DND-41 (cell line): ENCODE measurements around the gene MEPCE.

Experiments
- ATAC-seq: fragments of 200-7000 bp; cut with Tn5 transposase; 3 replicates; pipeline ENCODE4 v1.9.1; 2021; ENCODE audit warnings: low read depth; ENCODE audit not compliant: insufficient read depth
- DNase-seq: peaks from one replicate; pipeline ENCODE4 v3.0.0-alpha.2; 2020
- H2AFZ ChIP-seq: 2 replicates; pipeline ENCODE4 v1.6.0; 2012; ENCODE audit warnings: low read depth, low read length
- H3K27ac ChIP-seq: 2 replicates; pipeline ENCODE4 v1.5.1; 2012; ENCODE audit warnings: low read length, inconsistent platforms
- H3K27me3 ChIP-seq: fragments of 200-600 bp; sonication (generic); 2 replicates; pipeline ENCODE4 v1.6.0; 2012; ENCODE audit warnings: low read length, mild to moderate bottlenecking, inconsistent platforms; ENCODE audit not compliant: insufficient read depth, poor library complexity
- H3K36me3 ChIP-seq: 2 replicates; pipeline ENCODE4 v1.5.1; 2012; ENCODE audit warnings: low read length, inconsistent platforms; ENCODE audit not compliant: insufficient read depth
- H3K4me1 ChIP-seq: 2 replicates; pipeline ENCODE4 v1.5.1; 2012; ENCODE audit warnings: mild to moderate bottlenecking, low read length; ENCODE audit not compliant: insufficient read depth
- H3K4me2 ChIP-seq: 2 replicates; pipeline ENCODE4 v1.6.0; 2012; ENCODE audit warnings: mild to moderate bottlenecking, moderate library complexity, low read length, inconsistent platforms; ENCODE audit not compliant: insufficient read depth
- H3K4me3 ChIP-seq, 2 experiments: fragments of 200-600 bp in 1 of 2; shearing (Covaris generic) in 1 of 2; 2 replicates each; pipeline ENCODE4 v1.5.1; 2012 to 2016; ENCODE audit warnings: inconsistent platforms in 2 of 2, low read length in 2 of 2, mild to moderate bottlenecking in 2 of 2, low read depth in 1 of 2, moderate library complexity in 1 of 2
- H3K79me2 ChIP-seq: 2 replicates; pipeline ENCODE4 v1.6.0; 2012; ENCODE audit warnings: low read length, inconsistent platforms; ENCODE audit not compliant: insufficient read depth
- H3K9ac ChIP-seq: 2 replicates; pipeline ENCODE4 v1.6.0; 2012; ENCODE audit warnings: low read depth, mild to moderate bottlenecking, inconsistent platforms, low read length, moderate library complexity
- H3K9me3 ChIP-seq: 2 replicates; pipeline ENCODE4 v1.5.1; 2012; ENCODE audit warnings: low read length, moderate library complexity, mild to moderate bottlenecking, inconsistent platforms; ENCODE audit not compliant: insufficient read depth, severe bottlenecking
- H4K20me1 ChIP-seq: 2 replicates; pipeline ENCODE4 v1.6.0; 2012; ENCODE audit warnings: low read length; ENCODE audit not compliant: insufficient read depth
- CTCF ChIP-seq: IDR thresholded peaks from 2 replicates; pipeline ENCODE4 v1.5.1; 2012; ENCODE audit warnings: borderline replicate concordance, low read length, moderate library complexity, mild to moderate bottlenecking; ENCODE audit not compliant: poor library complexity, severe bottlenecking; ENCODE audit errors: extremely low read depth
- EZH2 ChIP-seq: IDR thresholded peaks from 3 replicates; pipeline ENCODE4 v1.6.1; 2012; ENCODE audit warnings: borderline replicate concordance, low read depth, mild to moderate bottlenecking, moderate library complexity, low read length, inconsistent platforms; ENCODE audit not compliant: severe bottlenecking

The MEPCE gene

GRCh38 chr7:100432621-100433275, 3.1 kb downstream of the MEPCE start:
- no peak overlapping the region for H2AFZ ChIP-seq
- H4K20me1 ChIP-seq: peaks cover 47% of the 10 kb centered on the region
- peaks cover 67% of the 10 kb centered on the region for H3K79me2 ChIP-seq
- TF ChIP-seq CTCF (no peak), EZH2 (no peak)
- DNase-seq (no peak), ATAC-seq (no peak)
- H3K9me3 ChIP-seq: no peaks in the 10 kb centered on the region
- H3K9ac ChIP-seq: peak overlapping the region; percentile 98
- H3K36me3 ChIP-seq: peaks cover 58% of the 10 kb centered on the region
- H3K27me3 ChIP-seq: no peaks in the 10 kb centered on the region
- peak overlapping the region; percentile 87 for H3K4me2 ChIP-seq
- peak overlapping the region; percentile 100 for H3K27ac ChIP-seq
- H3K4me3 ChIP-seq: 0 out of 4 replicates have a peak overlapping the region, but pooled peaks of 1 of the 2 experiments have one; percentile 66
- H3K4me1 ChIP-seq: peaks cover 64% of the 10 kb centered on the region

GRCh38 chr7:100433276-100433591, 3.6 kb downstream of the MEPCE start:
- H3K36me3 ChIP-seq: peaks cover 58% of the 10 kb centered on the region

GRCh38 chr7:100433592-100434296, 4.1 kb downstream of the MEPCE start:
- Histone ChIP-seq H3K79me2 (peaks cover 67% of the 10 kb centered on the region), H3K4me1 (peaks cover 60% of the 10 kb centered on the region), H3K9ac (peak overlapping the region; percentile 98), H3K9me3 (no peaks in the 10 kb centered on the region), H3K27me3 (no peaks in the 10 kb centered on the region), H3K4me2 (peak overlapping the region; percentile 87), H2AFZ (no peak overlapping the region), H4K20me1 (peaks cover 47% of the 10 kb centered on the region), H3K27ac (peak overlapping the region; percentile 100), H3K4me3 (peak overlapping the region in 1 of 2 experiments; percentile 94; a peak in 1 of 4 replicates), H3K36me3 (peaks cover 58% of the 10 kb centered on the region)
- ATAC-seq (no peak), DNase-seq (no peak)
- TF ChIP-seq CTCF (no peak), EZH2 (no peak)

More at GRCh38 chr7:100433276-100433591, 3.6 kb downstream of the MEPCE start:
- peak overlapping the region; percentile 100; the same call in 1 of the 2 replicates for H3K27ac ChIP-seq
- H3K79me2 ChIP-seq: peaks cover 67% of the 10 kb centered on the region
- no peaks in the 10 kb centered on the region for H3K27me3 ChIP-seq
- no peak overlapping the region for H2AFZ ChIP-seq
- no peak for TF ChIP-seq EZH2
- no peak for TF ChIP-seq CTCF
- no peaks in the 10 kb centered on the region for H3K9me3 ChIP-seq
- H3K4me3 ChIP-seq: no peak overlapping the region
- H3K9ac ChIP-seq: peak overlapping the region; percentile 98; the same call in 1 of the 2 replicates
- peaks cover 47% of the 10 kb centered on the region for H4K20me1 ChIP-seq
- DNase-seq (no peak), ATAC-seq (no peak)
- H3K4me2 ChIP-seq: peak overlapping the region; percentile 87
- H3K4me1 ChIP-seq: peaks cover 60% of the 10 kb centered on the region
